Activated CD8-positive, alpha-beta memory T cell treated with anti-CD3 and anti-CD28 coated beads, Interleukin-2, amount 50 U/mL, for 4 hours (primary cell): ENCODE results near the gene ATG14.
"Not testable (repeated sequence)": the region's sequence is repeated elsewhere in the genome, so short reads cannot be mapped to it uniquely, and the experiment has no call there.

Source experiments
- DNase-seq: peaks from one replicate; pipeline ENCODE4 v3.0.0-alpha.2; 2020

ATG14 gene

DNA sequence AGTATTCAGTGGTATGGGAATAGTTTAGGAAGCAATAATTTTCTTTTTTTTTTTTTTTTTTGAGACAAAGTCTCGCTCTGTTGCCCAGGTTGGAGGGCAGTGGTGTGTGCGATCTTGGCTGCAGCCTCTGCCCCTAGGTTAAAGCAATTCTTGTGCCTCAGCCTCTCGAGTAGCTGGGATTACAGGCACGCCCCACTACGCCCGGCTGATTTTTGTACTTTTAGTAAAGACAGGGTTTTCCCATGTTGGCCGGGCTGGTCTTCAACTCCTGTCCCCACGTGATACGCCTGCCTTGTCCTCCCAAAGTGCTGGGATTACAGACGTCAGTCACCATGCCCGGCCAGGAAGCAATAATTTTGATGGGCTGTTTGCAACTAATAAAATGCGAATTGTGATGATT is 62.1 kb downstream of the ATG14 start:
- no peak for DNase-seq

DNA sequence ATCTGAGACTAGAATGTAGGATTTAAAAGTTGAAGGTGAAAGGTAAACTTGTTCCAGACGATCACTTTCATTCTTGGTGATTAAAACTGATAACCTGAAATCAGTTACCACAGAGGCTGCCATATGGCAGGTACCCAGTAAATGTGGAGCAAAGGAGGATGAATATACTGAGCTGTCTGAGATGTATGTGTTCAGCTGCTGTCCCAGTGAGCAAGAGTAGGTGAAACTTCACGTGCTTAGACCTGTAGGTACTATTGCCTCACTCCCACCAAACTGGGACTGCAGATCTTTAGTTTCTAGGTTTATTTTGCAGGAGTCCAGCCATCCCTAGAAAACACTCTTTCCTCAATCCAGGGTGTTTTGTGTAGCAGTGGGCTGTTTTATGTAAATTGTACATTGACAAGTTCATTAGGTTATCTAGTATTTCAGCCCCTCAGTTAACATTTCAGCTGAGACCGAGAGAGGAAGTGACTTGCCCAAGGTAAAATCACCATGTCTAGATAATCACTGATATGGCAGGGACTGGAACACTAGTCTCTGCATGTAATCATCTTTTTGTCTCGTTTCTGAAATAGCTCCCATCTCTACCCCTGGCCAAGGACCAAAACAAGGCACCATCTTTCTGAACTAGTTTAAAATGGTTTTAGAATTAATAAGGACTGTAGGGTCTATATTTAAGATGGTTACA is 62.7 kb downstream of the ATG14 start:
- no peak for DNase-seq

DNA sequence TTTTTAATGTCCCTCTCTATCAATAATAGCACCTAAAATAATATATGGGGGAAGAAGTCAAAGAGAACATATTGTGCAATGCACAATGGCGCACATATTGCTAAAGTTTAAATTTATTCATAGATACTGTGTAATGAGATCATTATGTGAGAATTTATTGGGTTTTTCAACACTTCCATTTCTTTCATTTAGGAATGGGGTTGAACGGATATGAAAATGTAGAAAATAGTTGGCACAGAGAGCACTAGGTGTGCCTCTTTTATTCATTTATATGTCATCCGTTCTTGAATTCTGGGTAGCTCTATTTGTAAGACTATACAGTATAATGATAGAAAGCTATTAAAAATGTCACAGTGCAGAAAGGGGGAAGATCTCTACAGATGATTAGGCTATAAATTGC is 63.9 kb downstream of the ATG14 start:
- DNase-seq: no peak

DNA sequence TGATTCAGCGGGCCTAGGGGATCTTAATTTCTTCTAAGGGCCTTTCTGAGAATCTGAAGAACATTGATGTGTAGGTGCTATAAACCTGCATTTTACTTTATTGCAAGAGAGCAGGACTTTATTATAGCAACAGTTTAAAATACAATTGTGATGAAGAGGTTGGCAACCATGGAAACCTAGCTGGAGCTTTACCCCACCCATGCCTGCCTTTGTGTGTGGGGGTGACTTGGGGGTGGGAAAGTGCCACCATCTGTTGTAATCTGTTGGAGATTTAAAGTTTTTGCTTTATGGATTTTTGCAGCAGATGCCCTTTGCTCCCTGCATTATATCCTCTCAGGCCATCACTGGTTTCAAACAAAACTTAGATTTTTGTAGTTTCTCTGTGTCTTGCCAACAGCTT is 64.6 kb downstream of the ATG14 start:
- DNase-seq: no peak

DNA sequence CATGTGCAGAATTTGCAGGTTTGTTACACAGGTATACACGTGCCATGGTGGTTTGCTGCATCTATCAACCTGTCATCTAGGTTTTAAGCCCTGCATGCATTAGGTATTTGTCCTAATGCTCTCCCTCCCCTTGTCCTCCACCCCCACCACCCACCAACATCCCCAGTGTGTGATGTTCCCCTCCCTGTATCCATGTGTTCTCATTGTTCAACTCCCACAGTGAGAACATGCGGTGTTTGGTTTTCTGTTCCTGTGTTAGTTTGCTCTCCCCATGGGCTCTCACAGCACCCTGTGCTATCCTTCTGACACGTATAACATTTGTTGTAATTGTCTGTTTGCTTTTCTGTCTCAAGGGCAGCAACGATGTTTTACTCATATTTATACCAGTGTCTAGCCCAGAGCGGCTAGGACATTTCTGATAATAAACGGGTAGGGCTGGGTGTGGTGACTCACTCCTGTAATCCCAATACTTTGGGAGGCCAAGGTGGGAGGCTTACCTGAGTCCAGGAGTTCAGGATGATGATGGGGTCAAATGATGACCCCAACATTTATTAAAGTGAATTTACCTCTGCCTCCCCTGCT is 67.0 kb downstream of the ATG14 start:
- not testable (repeated sequence) for DNase-seq

DNA sequence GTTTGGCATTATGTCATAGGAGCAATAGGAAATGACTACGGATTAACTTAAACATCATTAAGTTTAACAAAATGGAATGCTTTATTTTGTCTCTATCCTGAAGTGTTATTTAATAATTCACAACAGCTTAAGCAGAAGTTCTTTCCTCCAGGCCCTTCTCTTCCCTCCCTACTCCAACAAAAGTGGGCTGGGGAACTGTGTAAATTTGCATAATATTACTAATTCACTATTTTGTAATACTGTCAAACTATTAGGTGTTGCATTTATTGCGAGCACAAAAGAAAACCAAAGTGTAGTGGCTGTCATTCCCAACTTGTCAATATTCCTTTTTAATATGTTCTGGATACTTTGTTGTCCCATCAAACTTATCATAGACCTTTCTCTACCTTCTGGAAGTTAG is 69.8 kb downstream of the ATG14 start:
- no peak for DNase-seq

DNA sequence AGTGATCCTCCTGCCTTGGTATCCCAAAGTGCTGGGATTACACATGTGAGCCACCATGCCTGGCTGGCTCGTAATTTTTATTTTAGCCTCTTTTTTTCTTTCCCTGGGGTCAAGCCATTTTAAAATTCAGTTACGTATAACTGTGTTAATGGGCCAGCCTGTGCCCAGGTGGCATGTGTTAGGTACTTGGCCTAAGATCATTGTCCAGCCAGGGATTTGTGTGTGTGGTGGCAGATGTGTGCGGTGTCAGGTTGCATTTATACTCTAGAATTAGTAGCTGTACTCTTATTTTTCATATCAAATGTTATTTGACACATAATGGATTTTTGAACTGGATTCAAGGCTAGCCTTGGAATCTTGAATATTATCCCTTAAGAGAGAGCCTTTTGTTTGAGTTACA is 71.1 kb downstream of the ATG14 start:
- DNase-seq: no peak

DNA sequence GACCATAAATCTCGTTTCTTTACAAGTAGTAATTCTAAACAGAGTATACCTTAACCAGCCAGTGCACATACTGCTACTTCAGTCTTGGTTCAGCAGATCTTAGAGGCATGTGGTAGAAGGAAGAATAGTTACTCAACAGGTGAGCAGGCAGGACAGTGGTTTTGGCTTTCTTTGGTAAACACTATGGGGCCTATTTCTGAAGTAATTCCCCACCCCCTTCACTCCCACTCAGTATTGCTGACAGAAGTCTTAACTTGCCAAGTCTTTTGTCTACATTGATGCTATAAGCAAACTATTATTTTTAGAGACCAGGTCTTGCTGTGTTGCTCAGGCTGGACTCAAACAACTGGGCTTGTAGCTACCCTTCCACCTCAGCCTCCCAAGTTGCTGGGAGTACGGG is 71.9 kb downstream of the ATG14 start:
- DNase-seq: no peak

DNA sequence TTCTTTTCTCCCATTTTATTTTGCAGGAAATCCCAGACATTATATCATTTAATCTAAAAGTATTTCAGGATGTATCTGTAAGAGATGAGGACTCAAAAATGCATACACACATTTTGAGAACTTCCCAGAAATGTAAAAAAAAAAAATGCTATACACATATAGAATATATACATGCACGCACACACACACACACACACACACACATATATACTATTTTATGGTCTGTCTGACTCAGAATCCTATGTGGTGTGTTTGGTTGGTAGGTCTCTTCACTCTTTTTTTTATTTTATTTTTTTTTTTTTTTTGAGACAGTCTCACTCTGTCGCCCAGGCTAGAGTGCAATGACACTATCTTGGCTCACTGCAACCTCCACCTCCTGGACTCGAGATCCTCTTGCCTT is 74.9 kb downstream of the ATG14 start:
- DNase-seq: no peak

DNA sequence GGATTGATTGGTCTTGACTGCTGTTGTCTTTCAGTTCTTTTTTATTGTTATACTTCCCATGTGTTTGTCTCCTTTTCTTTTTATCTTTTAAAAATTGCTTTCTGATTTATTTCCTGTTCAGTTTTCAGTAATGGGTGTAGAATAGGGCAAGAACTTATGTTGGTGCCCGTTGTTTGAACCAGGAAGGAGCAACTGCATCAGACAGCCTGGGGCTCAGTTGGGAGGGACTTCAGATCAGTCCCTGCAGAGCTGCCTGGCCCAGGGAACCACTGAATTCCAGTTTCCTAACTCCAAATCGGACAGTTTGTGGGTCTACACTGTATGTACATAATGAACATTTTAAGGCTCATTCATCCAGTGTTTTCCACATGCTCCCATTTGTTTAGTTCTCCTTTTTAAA is 75.5 kb downstream of the ATG14 start:
- DNase-seq: no peak

DNA sequence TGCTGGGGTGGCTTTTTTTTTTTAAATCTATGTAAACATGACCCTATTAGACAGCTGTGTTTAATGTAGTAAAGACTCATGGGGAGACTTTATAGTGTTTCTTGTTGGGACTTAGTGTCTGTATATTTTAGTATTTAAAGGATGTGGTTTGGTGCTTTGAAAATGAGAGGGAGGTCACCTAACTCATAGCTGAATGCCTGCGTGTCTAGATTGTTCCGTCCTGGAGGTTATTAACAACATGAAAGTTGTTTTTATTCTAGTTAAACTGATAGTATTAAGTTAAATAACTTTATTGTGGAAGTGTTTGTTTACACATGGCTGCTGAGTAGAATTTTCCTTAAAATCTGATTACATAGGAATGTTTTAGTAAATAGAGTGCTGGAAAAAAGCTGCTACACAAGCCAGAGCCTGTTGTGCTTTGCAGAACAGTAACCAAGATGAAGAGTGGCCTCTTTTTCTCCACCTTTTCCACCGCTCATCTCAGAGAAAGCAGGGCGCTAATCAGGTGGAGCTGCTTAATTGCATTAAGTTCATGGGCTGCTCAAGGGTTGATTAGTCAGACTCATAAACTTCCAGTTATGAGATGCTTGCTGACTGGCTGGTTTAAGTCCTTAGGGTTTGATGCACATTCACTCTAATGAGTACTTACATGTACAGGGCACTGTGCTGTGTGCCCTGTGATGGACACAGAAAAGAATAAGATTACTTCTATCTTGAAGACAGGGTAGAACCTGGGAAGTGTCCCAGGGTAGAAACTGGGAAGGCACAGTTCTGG is 77.7 kb downstream of the ATG14 start:
- no peak for DNase-seq

DNA sequence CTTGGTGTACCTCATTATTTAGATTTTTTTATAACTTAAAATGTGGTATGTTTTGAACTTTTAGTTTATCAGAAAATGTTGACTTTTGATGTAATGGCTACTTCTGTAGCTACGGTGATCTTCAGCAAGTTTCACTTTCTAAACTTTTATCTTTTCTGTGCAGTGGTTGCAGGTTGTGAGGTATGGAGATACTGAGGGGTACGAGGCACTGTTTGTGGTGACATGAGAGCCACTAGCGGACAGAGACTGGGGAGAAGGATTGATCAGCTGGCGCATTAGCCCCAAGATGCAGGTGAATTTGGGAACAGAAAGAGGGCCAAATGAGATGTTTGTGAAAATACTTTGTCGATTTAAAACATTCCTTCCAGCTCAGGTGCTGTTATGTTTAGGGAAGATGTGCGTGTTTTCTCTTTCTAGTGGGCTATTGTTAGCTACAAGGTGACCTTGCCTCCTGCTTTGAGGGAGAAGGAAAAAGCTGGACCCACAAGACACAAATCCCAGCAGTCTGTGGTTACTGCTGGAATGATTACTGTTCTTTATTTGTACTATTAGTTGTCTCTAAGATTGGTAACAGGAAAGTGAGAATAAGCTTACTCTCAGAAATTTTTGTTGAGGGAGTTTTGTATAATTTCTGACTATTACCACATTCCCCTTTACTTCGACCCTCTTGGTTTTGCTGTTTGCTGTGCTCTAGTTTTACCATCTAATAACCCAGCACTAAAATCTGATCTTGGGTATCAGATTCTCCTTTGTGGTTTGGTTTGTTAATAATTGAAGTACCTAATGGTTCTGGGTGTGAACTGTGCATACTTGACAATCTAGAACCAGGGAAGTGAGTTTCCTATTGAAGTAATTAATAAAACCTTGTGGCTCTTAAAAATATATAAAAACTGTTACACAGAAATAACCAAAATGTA is 78.7 kb downstream of the ATG14 start:
- DNase-seq: no peak

DNA sequence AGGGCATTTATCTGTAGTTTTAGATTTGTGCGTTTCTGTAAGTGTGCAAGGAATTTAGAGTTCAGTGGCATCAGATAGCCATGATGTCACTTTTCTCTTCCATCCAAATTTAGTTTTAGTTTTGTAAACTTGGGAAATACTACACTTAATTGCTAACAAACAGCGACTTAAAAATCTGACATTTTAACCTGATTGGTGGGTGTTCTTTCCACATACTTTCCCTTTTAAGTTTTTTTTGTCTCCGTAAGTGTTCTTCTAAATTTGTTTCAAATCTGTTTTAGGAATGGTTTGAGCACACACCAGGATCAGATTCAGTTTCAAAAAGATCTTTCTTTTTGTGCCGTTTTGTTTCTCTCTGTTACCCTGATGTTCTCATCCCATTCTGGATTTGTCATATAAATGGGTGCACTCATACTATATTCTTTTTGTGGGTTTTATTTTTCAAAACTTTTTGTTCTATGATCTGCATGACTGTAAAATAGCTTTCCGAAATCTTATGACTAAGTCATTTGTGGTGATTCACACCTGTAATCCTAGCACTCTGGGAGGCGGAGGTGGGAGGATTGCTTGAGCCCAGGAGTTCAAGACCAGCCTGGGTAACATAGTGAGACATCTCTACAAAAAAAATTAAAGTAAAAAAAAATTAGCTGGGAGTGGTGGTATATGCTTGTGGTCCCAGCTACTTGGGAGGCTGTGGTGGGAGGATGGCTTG is 81.5 kb downstream of the ATG14 start:
- no peak for DNase-seq

DNA sequence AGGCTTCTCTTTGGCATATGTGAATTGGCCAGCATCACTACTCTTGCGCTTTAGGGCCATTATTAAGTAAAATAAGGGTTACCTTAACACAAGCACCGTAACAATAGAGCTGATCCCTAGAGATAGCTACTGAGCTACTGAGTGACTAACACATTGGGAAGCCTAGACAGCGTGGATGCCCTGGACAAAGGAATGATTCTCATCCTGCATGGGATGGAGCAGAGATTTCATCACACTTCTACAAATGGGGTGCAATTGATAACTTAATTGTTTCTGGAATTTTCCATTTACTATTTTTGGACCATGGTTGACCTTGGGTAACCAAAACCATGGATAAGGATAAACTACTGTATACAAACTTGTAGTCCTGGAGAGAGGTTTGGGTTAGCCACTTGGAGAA is 83.3 kb downstream of the ATG14 start:
- DNase-seq: no peak

DNA sequence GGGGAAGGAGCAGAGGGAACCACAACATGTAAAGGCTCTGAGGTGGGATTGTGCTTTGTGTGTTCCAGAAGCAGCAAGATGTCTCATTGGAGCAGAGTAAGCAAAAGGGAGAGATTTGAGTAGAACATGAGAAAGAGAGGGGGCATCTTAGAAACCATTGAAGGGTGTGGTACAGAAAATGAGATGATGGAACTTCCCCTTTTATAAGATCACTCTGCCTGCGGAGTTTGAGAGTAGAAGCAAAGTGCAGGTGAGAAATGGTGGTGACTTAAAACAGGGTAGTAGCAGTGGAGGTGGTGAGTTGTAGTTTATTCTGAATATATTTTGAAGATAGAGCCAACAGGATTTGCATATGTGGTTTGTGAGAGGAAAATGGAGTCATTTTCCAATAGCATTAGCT is 84.5 kb downstream of the ATG14 start:
- no peak for DNase-seq

DNA sequence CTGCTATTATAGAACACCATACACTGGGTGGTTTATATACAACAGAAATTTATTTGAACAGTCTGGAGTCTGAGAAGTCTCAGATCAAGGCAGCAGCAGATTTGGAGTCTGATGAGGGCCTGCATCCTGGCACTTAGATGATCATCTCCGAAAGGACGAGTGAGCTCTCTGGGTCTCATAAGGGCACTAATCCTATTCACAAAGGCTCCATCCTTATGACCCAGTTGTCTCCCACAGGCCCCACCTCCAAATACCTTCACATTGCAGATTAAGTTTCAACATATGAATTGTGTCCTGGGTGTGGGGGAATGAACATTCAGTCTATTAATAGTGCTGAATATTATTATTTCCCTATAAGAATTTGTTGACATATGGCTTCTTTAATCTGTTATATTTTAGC is 86.8 kb downstream of the ATG14 start:
- no peak for DNase-seq

DNA sequence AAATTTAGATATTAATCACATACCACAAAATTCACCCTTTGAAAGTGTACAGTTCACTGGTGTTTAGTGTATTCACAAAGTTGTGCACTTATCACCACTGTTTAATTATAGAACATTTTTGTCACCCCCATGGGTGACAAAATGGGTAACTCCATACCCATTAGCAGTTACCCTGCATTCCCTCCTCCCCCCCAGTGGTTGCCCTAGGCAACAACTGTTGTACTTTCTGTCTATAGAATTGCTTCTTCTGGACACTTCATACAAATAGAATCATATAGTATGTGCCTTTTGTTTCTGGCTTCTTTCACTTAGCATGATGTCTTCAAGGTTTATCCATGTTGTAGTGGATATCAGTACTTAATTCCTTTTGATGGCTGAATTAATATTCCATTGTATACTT is 87.7 kb downstream of the ATG14 start:
- DNase-seq: no peak

DNA sequence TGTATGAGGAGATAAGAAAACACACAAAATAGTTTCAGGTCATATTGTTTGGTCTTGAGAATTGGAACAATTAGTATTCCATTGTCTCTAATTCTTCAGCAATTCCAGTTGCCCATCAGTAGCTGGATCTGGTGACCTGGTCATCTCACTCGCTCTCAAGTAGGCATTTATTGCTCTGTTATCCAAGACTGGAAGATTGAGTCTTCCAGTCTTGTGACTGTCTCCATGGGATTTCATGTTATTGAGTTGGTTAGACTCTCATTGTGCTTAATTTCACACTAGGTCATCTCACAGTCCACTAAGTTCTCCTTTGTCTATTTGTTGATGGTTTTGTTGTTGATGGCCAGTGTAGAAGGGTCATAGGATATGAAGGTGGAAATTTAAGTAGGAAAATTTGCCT is 92.9 kb downstream of the ATG14 start:
- DNase-seq: no peak

DNA sequence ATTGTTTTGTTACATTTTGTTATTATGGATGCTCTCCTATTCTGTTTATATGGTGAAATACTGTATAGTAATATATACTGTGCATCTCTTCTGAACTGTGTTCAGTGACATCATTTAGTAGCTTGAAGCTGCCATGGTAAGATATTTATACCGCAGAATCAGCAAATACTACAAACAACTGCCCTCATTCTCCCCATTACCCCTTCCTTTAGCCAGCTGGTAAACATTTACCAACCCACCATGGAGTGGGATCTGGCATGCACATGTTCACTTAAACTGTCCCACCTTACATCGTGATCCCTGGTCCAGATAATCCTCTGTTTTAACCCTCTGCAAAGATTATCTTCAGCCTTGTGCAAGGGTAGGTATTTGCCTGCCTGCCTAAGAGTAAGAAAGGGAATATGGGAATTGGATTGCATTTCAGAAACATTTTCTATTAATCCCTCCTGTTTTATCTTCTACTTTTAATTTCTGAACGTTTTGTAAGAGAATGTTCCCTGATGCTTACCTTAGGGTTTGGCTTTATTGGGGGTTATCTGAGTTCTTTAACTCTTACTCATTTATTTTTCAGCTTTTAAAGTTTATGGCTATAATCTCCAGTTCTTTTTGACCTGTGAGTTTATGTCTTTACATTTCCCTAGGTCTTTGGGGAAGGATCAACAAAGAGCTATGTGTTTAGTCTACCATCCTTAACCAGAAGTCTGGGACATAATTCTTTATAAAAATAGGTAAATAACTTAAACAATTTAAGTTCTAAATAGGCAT is 93.9 kb downstream of the ATG14 start:
- no peak for DNase-seq

DNA sequence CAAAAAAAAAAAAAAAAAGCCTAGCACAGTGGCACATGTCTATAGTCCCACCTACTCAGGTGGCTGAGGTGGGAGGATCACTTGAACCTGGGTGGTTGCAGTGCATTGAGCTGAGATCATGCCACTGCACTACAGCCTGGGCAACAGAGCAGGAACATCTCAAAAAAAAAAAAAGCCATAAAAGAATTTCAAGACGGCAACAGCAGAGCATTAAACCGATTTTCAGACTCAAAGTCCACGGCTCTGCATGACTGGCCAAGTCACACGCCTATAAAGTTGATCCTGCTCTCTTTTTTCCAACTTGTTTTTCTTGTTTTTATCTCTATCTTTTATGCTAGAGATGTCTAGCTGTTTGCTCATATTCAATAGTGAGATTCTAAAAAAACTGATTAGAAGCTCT is 95.1 kb downstream of the ATG14 start:
- no peak for DNase-seq
